H9 (cell line): ENCODE results near the gene LEMD1. TPM values are rescaled to one million over a fixed set of nuclear protein-coding genes. Genes with fewer than 3 reads are reported as not detected.
A peak's percentile ranks its signal among the peaks of the same experiment; 100 is the strongest.

ENCODE experiments used
- DNase-seq: peaks from one replicate; pipeline ENCODE4 v3.0.0-alpha.2; 2017
- H2AFZ ChIP-seq: one replicate; pipeline ENCODE4 v1.6.1; 2013; ENCODE audit warnings: mild to moderate bottlenecking, low read length, control low read depth, moderate library complexity
- H2AK5ac ChIP-seq: 2 replicates; pipeline ENCODE4 v1.6.1; 2013; ENCODE audit warnings: low read length, control low read depth, mixed read lengths; ENCODE audit not compliant: insufficient read length
- H2BK120ac ChIP-seq: one replicate; pipeline ENCODE4 v1.6.1; 2013; ENCODE audit warnings: low read depth, mild to moderate bottlenecking, low read length, control low read depth, inconsistent platforms; ENCODE audit not compliant: poor library complexity, severe bottlenecking
- H2BK12ac ChIP-seq: 2 replicates; pipeline ENCODE4 v1.6.1; 2013; ENCODE audit warnings: low read length, control low read depth, mixed read lengths, low read depth; ENCODE audit not compliant: insufficient read length
- H2BK15ac ChIP-seq: 2 replicates; pipeline ENCODE4 v1.6.1; 2013; ENCODE audit warnings: low read depth, low read length, control low read depth
- H2BK20ac ChIP-seq: one replicate; pipeline ENCODE4 v1.6.1; 2013; ENCODE audit warnings: low read depth, mild to moderate bottlenecking, low read length, control low read depth, inconsistent platforms; ENCODE audit not compliant: poor library complexity, severe bottlenecking
- H2BK5ac ChIP-seq: 2 replicates; pipeline ENCODE4 v1.6.1; 2013; ENCODE audit warnings: low read length, control low read depth, mixed read lengths; ENCODE audit not compliant: insufficient read length
- H3K14ac ChIP-seq: 2 replicates; pipeline ENCODE4 v1.6.1; 2013; ENCODE audit warnings: low read length, control low read depth; ENCODE audit not compliant: insufficient read depth
- H3K18ac ChIP-seq: 2 replicates; pipeline ENCODE4 v1.6.1; 2013; ENCODE audit warnings: low read depth, mild to moderate bottlenecking, mixed read lengths, low read length, control low read depth; ENCODE audit not compliant: insufficient read length
- H3K23ac ChIP-seq: 2 replicates; pipeline ENCODE4 v1.6.1; 2013; ENCODE audit warnings: low read length, control low read depth, mixed read lengths, low read depth; ENCODE audit not compliant: insufficient read length
- H3K23me2 ChIP-seq: 2 replicates; pipeline ENCODE4 v1.6.1; 2013; ENCODE audit warnings: low read depth, mild to moderate bottlenecking, mixed read lengths, low read length, control low read depth; ENCODE audit not compliant: insufficient read length, poor library complexity, severe bottlenecking
- H3K27ac ChIP-seq: 2 replicates; pipeline ENCODE4 v1.5.1; 2013; ENCODE audit warnings: low read length, control low read depth, mixed read lengths, low read depth; ENCODE audit not compliant: insufficient read length
- H3K27me3 ChIP-seq: 2 replicates; pipeline ENCODE4 v1.6.1; 2013; ENCODE audit warnings: low read length, control low read depth, inconsistent platforms; ENCODE audit not compliant: insufficient read depth
- H3K4ac ChIP-seq: 2 replicates; pipeline ENCODE4 v1.6.1; 2013; ENCODE audit warnings: low read depth, mild to moderate bottlenecking, control low read depth, inconsistent platforms, low read length, moderate library complexity
- H3K4me1 ChIP-seq: 2 replicates; pipeline ENCODE4 v1.6.1; 2013; ENCODE audit warnings: low read length, control low read depth, inconsistent platforms; ENCODE audit not compliant: insufficient read depth
- H3K4me2 ChIP-seq: 2 replicates; pipeline ENCODE4 v1.6.1; 2013; ENCODE audit warnings: low read length, control low read depth, mixed read lengths; ENCODE audit not compliant: insufficient read length, insufficient read depth
- H3K56ac ChIP-seq: 2 replicates; pipeline ENCODE4 v1.6.1; 2013; ENCODE audit warnings: low read depth, mild to moderate bottlenecking, mixed read lengths, low read length, control low read depth; ENCODE audit not compliant: insufficient read length
- H3K79me1 ChIP-seq: 2 replicates; pipeline ENCODE4 v1.6.1; 2013; ENCODE audit warnings: low read depth, mild to moderate bottlenecking, moderate library complexity, low read length, control low read depth, inconsistent platforms; ENCODE audit not compliant: insufficient read depth, poor library complexity, severe bottlenecking
- H3K79me2 ChIP-seq: 2 replicates; pipeline ENCODE4 v1.6.1; 2013; ENCODE audit warnings: low read length, control low read depth, inconsistent platforms; ENCODE audit not compliant: insufficient read depth
- H3K9ac ChIP-seq: 2 replicates; pipeline ENCODE4 v1.6.1; 2013; ENCODE audit warnings: low read length, control low read depth, mixed read lengths; ENCODE audit not compliant: insufficient read length; ENCODE audit errors: extremely low read depth
- H3K9me3 ChIP-seq: one replicate; pipeline ENCODE4 v1.6.1; 2013; ENCODE audit warnings: low read depth, low read length, inconsistent platforms; ENCODE audit not compliant: control insufficient read depth
- H3T11ph ChIP-seq: one replicate; pipeline ENCODE4 v1.6.1; 2013; ENCODE audit warnings: mild to moderate bottlenecking, low read length, control low read depth, inconsistent platforms
- H4K20me1 ChIP-seq: one replicate; pipeline ENCODE4 v1.6.1; 2013; ENCODE audit not compliant: control insufficient read depth, insufficient read length, insufficient read depth
- H4K5ac ChIP-seq: 2 replicates; pipeline ENCODE4 v1.6.1; 2013; ENCODE audit warnings: low read depth, mild to moderate bottlenecking, mixed read lengths, low read length, control low read depth; ENCODE audit not compliant: insufficient read length
- H4K8ac ChIP-seq: replicated peaks from 2 replicates; pipeline ENCODE4 v1.6.1; 2013; ENCODE audit warnings: low read length, control low read depth, mixed read lengths, low read depth; ENCODE audit not compliant: insufficient read length
- H4K91ac ChIP-seq: 2 replicates; pipeline ENCODE4 v1.6.1; 2013; ENCODE audit warnings: low read depth, mild to moderate bottlenecking, moderate library complexity, mixed read lengths, low read length, control low read depth; ENCODE audit not compliant: insufficient read length
- H3K27ac Mint-ChIP-seq, 3 experiments: 2 replicates in 2 of 3; 3 replicates in 1 of 3; pipeline ENCODE4 v1.8.0; 2020 to 2021; ENCODE audit warnings: mixed read lengths in 3 of 3, mild to moderate bottlenecking in 1 of 3, moderate library complexity in 1 of 3
- H3K27me3 Mint-ChIP-seq: 2 replicates; pipeline ENCODE4 v1.8.0; 2021; ENCODE audit warnings: low read depth, mild to moderate bottlenecking, moderate library complexity, mixed read lengths
- H3K36me3 Mint-ChIP-seq, 3 experiments: 2 replicates in 2 of 3; 3 replicates in 1 of 3; pipeline ENCODE4 v1.8.0; 2020 to 2021; ENCODE audit warnings: low read depth in 3 of 3, mixed read lengths in 3 of 3; ENCODE audit not compliant: insufficient read depth in 1 of 3
- H3K4me1 Mint-ChIP-seq, 2 experiments: 2 replicates each; pipeline ENCODE4 v1.8.0; 2020; ENCODE audit warnings: mixed read lengths in 2 of 2
- H3K4me3 Mint-ChIP-seq, 2 experiments: 2 replicates in 1 of 2; 3 replicates in 1 of 2; pipeline ENCODE4 v1.8.0; 2020 to 2021; ENCODE audit warnings: mild to moderate bottlenecking in 2 of 2, mixed read lengths in 2 of 2, moderate library complexity in 1 of 2
- H3K9me3 Mint-ChIP-seq, 2 experiments: 2 replicates in 1 of 2; 3 replicates in 1 of 2; pipeline ENCODE4 v1.8.0; 2020; ENCODE audit warnings: mild to moderate bottlenecking in 2 of 2, mixed read lengths in 2 of 2, moderate library complexity in 1 of 2
- CTCF ChIP-seq: fragments of 200-600 bp; sonication (generic); conservative IDR thresholded peaks from 3 replicates; pipeline ENCODE4 v1.8.0; 2021; ENCODE audit warnings: antibody characterized with exemption, mild to moderate bottlenecking
- WGBS: extraction: QIAGEN DNeasy Blood & Tissue Kit; methylation state at CpG from one replicate; pipeline ENCODE4 v1.1.7; 2013; ENCODE audit warnings: missing lambda C conversion rate, low lambda C conversion rate, mixed read lengths; ENCODE audit not compliant: insufficient read length; ENCODE audit errors: extremely low coverage; 5-methylcytosine and 5-hydroxymethylcytosine counted together
- total RNA-seq: library from RNA; stranded (reverse); gene quantifications from 2 replicates; pipeline ENCODE4 v1.2.1, GENCODE V29; 2021

Gene LEMD1
- total RNA-seq, 1 experiment from 2014 or later, result 11.8 TPM

- no peaks in the 10 kb centered on the region for H3K9me3 ChIP-seq
- H2AK5ac ChIP-seq, result no peak overlapping the region
- no peaks in the 10 kb centered on the region for H3K79me1 ChIP-seq
- no peak overlapping the region for H3K23ac ChIP-seq
- no peak overlapping the region for H3K4me2 ChIP-seq
- H3K14ac ChIP-seq, result no peak overlapping the region
- H4K5ac ChIP-seq, result no peak overlapping the region
- no peaks in the 10 kb centered on the region for H3K23me2 ChIP-seq
- peak; percentile 93 for TF ChIP-seq CTCF
- no peaks in the 10 kb centered on the region for H4K20me1 ChIP-seq
- peak; percentile 67 for DNase-seq
- no peak overlapping the region for H2BK120ac ChIP-seq
- no CpG with 5 or more reads among the region's 6 CpGs for WGBS
- H3K4ac ChIP-seq, result no peak overlapping the region
- no peak overlapping the region for H3K56ac ChIP-seq
- H2BK5ac ChIP-seq, result no peak overlapping the region
- Mint-ChIP-seq H3K27me3 (peaks cover 12% of the 10 kb centered on the region), H3K4me1 (peaks cover 4 to 5% of the 10 kb centered on the region in 2 experiments; a peak in 3 of 4 replicates), H3K4me3 (no peak overlapping the region), H3K9me3 (peaks cover 2 to 3% of the 10 kb centered on the region in 2 experiments; a peak in 2 of 5 replicates), H3K36me3 (no peaks in the 10 kb centered on the region), H3K27ac (no peak overlapping the region; a peak in 1 of 7 replicates)
- H2AFZ ChIP-seq, result no peak overlapping the region
- no peak overlapping the region for H3K27ac ChIP-seq
- H3K18ac ChIP-seq, result no peak overlapping the region
- no peak overlapping the region for H4K8ac ChIP-seq
- no peak overlapping the region for H3K9ac ChIP-seq
- H3K27me3 ChIP-seq, result no peaks in the 10 kb centered on the region
- H4K91ac ChIP-seq, result no peak overlapping the region
- H2BK15ac ChIP-seq, result no peak overlapping the region
- H3K4me1 ChIP-seq, result no peaks in the 10 kb centered on the region
- no peak overlapping the region for H2BK12ac ChIP-seq
- H3T11ph ChIP-seq, result no peak overlapping the region
- no peak overlapping the region for H2BK20ac ChIP-seq
- no peaks in the 10 kb centered on the region for H3K79me2 ChIP-seq
Observed at GRCh38 chr1:205396967-205397616, 24.8 kb downstream of the LEMD1 start.
